BLaER1 (cell line): Measurements from ENCODE around the gene POU2F3.

Experiments
- H3K27ac ChIP-seq: shearing (Covaris generic); formaldehyde crosslinking; 2 replicates; pipeline ENCODE4 v1.8.1; 2022
- H3K27me3 ChIP-seq: shearing (Covaris generic); formaldehyde crosslinking; 2 replicates; pipeline ENCODE4 v1.8.1; 2022
- H3K36me3 ChIP-seq: shearing (Covaris generic); formaldehyde crosslinking; 2 replicates; pipeline ENCODE4 v1.8.1; 2022
- H3K4me1 ChIP-seq: shearing (Covaris generic); formaldehyde crosslinking; 2 replicates; pipeline ENCODE4 v1.8.1; 2022
- H3K4me2 ChIP-seq: shearing (Covaris generic); formaldehyde crosslinking; 2 replicates; pipeline ENCODE4 v1.8.1; 2022
- H3K4me3 ChIP-seq: shearing (Covaris generic); formaldehyde crosslinking; 2 replicates; pipeline ENCODE4 v1.8.1; 2022
- H3K9ac ChIP-seq: shearing (Covaris generic); formaldehyde crosslinking; 2 replicates; pipeline ENCODE4 v1.8.1; 2022
- H3K9me3 ChIP-seq: shearing (Covaris generic); formaldehyde crosslinking; 2 replicates; pipeline ENCODE4 v1.8.1; 2022
- H4K20me1 ChIP-seq: shearing (Covaris generic); formaldehyde crosslinking; 2 replicates; pipeline ENCODE4 v1.8.1; 2022
- Cebpa-rat ChIP-seq: shearing (Covaris generic); IDR thresholded peaks from 2 replicates; pipeline ENCODE4 v1.8.1; 2022

The POU2F3 gene

GRCh38 chr11:120306519-120307242 is 66.7 kb downstream of the POU2F3 start:
- H3K36me3 ChIP-seq, result no peaks in the 10 kb centered on the region
- H3K4me3 ChIP-seq, result no peak overlapping the region
- H3K4me1 ChIP-seq, result peaks cover 8% of the 10 kb centered on the region; the same call in 1 of the 2 replicates
- no peaks in the 10 kb centered on the region for H4K20me1 ChIP-seq
- H3K4me2 ChIP-seq, result no peak overlapping the region
- H3K9ac ChIP-seq, result no peak overlapping the region
- H3K27me3 ChIP-seq, result no peaks in the 10 kb centered on the region
- TF ChIP-seq Cebpa-rat, result no peak
- no peaks in the 10 kb centered on the region for H3K9me3 ChIP-seq
- no peak overlapping the region for H3K27ac ChIP-seq

GRCh38 chr11:120307476-120307875 is 67.5 kb downstream of the POU2F3 start:
- Histone ChIP-seq H3K4me2 (no peak overlapping the region), H3K27ac (no peak overlapping the region), H3K4me1 (peaks cover 8% of the 10 kb centered on the region; the same call in 1 of the 2 replicates), H3K27me3 (no peaks in the 10 kb centered on the region), H4K20me1 (no peaks in the 10 kb centered on the region), H3K9me3 (no peaks in the 10 kb centered on the region), H3K4me3 (no peak overlapping the region), H3K9ac (no peak overlapping the region), H3K36me3 (no peaks in the 10 kb centered on the region)
- TF ChIP-seq Cebpa-rat, result no peak

- Histone ChIP-seq H3K36me3 (no peaks in the 10 kb centered on the region), H3K27me3 (no peaks in the 10 kb centered on the region), H3K9ac (no peak overlapping the region), H3K4me1 (peaks cover 8% of the 10 kb centered on the region; the same call in 1 of the 2 replicates), H3K4me3 (no peak overlapping the region), H3K27ac (no peak overlapping the region), H3K4me2 (no peak overlapping the region), H4K20me1 (no peaks in the 10 kb centered on the region), H3K9me3 (no peaks in the 10 kb centered on the region)
- no peak for TF ChIP-seq Cebpa-rat
These were observed 68.1 kb downstream of the POU2F3 start for GRCh38 chr11:120308081-120308480.

- no peak overlapping the region for H3K27ac ChIP-seq
- TF ChIP-seq Cebpa-rat, result no peak
These were observed 70.9 kb downstream of the POU2F3 start for GRCh38 chr11:120310870-120311269.

GRCh38 chr11:120314861-120315260 is 74.9 kb downstream of the POU2F3 start:
- Histone ChIP-seq H3K4me1 (peaks cover 18% of the 10 kb centered on the region), H3K9ac (no peak overlapping the region), H3K27ac (no peak overlapping the region), H3K4me3 (no peak overlapping the region), H3K4me2 (no peak overlapping the region), H4K20me1 (no peaks in the 10 kb centered on the region), H3K36me3 (no peaks in the 10 kb centered on the region), H3K9me3 (no peaks in the 10 kb centered on the region), H3K27me3 (no peaks in the 10 kb centered on the region)
- no peak for TF ChIP-seq Cebpa-rat

More at GRCh38 chr11:120310870-120311269, 70.9 kb downstream of the POU2F3 start:
- H3K4me3 ChIP-seq, result no peak overlapping the region
- H3K4me1 ChIP-seq, result peaks cover 8% of the 10 kb centered on the region; the same call in 1 of the 2 replicates
- no peaks in the 10 kb centered on the region for H3K27me3 ChIP-seq
- H3K9ac ChIP-seq, result no peak overlapping the region
- no peaks in the 10 kb centered on the region for H3K36me3 ChIP-seq
- H4K20me1 ChIP-seq, result no peaks in the 10 kb centered on the region
- no peaks in the 10 kb centered on the region for H3K9me3 ChIP-seq
- H3K4me2 ChIP-seq, result no peak overlapping the region

- Histone ChIP-seq H4K20me1 (no peaks in the 10 kb centered on the region), H3K27ac (no peak overlapping the region), H3K36me3 (no peaks in the 10 kb centered on the region), H3K27me3 (no peaks in the 10 kb centered on the region), H3K4me3 (no peak overlapping the region), H3K4me2 (peak overlapping the region; percentile 70), H3K4me1 (peaks cover 15% of the 10 kb centered on the region), H3K9ac (no peak overlapping the region), H3K9me3 (no peaks in the 10 kb centered on the region)
- TF ChIP-seq Cebpa-rat, result no peak
These were observed 77.1 kb downstream of the POU2F3 start for GRCh38 chr11:120316880-120317688.

GRCh38 chr11:120317689-120318480 is 77.9 kb downstream of the POU2F3 start:
- no peaks in the 10 kb centered on the region for H3K9me3 ChIP-seq
- H3K27ac ChIP-seq, result no peak overlapping the region
- no peaks in the 10 kb centered on the region for H3K36me3 ChIP-seq
- H3K9ac ChIP-seq, result no peak overlapping the region
- no peaks in the 10 kb centered on the region for H4K20me1 ChIP-seq
- H3K4me3 ChIP-seq, result no peak overlapping the region
- no peaks in the 10 kb centered on the region for H3K27me3 ChIP-seq
- H3K4me2 ChIP-seq, result peak overlapping the region; percentile 70; the same call in 1 of the 2 replicates
- peaks cover 15% of the 10 kb centered on the region for H3K4me1 ChIP-seq
- no peak for TF ChIP-seq Cebpa-rat

GRCh38 chr11:120318906-120319305 is 79.0 kb downstream of the POU2F3 start:
- no peak for TF ChIP-seq Cebpa-rat
- no peak overlapping the region for H3K9ac ChIP-seq
- H3K27me3 ChIP-seq, result no peaks in the 10 kb centered on the region
- no peak overlapping the region for H3K4me3 ChIP-seq
- H3K36me3 ChIP-seq, result no peaks in the 10 kb centered on the region
- no peaks in the 10 kb centered on the region for H4K20me1 ChIP-seq
- H3K27ac ChIP-seq, result no peak overlapping the region
- no peaks in the 10 kb centered on the region for H3K9me3 ChIP-seq
- no peak overlapping the region for H3K4me2 ChIP-seq
- H3K4me1 ChIP-seq, result peaks cover 15% of the 10 kb centered on the region

GRCh38 chr11:120324932-120325810 is 85.2 kb downstream of the POU2F3 start, which contains the start of gene TLCD5:
Gene TLCD5 (plus strand): TSS chr11:120325299. CDS start chr11:120327442, 2,143 bp downstream.
- peak within 1 kb of the TSS; percentile 98 for H3K4me3 ChIP-seq
- no peak for TF ChIP-seq Cebpa-rat
- H3K9me3 ChIP-seq, result no peaks in the 10 kb centered on the region
- peaks cover 13% of the 10 kb centered on the region for H4K20me1 ChIP-seq
- H3K4me2 ChIP-seq, result peak within 1 kb of the TSS; percentile 89
- H3K9ac ChIP-seq, result peak within 1 kb of the TSS; percentile 98
- peak within 1 kb of the TSS; percentile 99 for H3K27ac ChIP-seq
- peaks cover 24% of the 10 kb centered on the region for H3K36me3 ChIP-seq
- H3K4me1 ChIP-seq, result peaks cover 38% of the 10 kb centered on the region
- H3K27me3 ChIP-seq, result no peaks in the 10 kb centered on the region
